GM12878 (cell line): ENCODE data around the gene ATG9A. TPM values are rescaled to one million over a fixed set of nuclear protein-coding genes. Genes with fewer than 3 reads are reported as not detected.

Source experiments
- ATAC-seq: fragments of 200-7000 bp; cut with Tn5 transposase; 3 replicates; pipeline ENCODE4 v1.9.1; 2020; ENCODE audit warnings: mild to moderate bottlenecking, moderate library complexity
- BruUV-seq: library from RNA; stranded (reverse); fragments of 400-500 nt; replicated peaks from 2 replicates; lab custom pipeline; 2021; lab: Mats Ljungman, UMichigan
- CTCF ChIA-PET: fragments of 300-600 bp; sonication (Branson Sonifier 250); formaldehyde crosslinking; extraction: SDS; loops from one replicate; lab custom pipeline; 2021; ENCODE audit warnings: inconsistent platforms; lab: Yijun Ruan, JAX
- POLR2A ChIA-PET: fragments of 350-600 bp; formaldehyde crosslinking; extraction: SDS; loops from one replicate; lab custom pipeline; 2021; ENCODE audit warnings: inconsistent platforms; lab: Charles Lee
- RAD21 ChIA-PET: fragments of 300-600 bp; sonication (Branson Sonifier 250); formaldehyde crosslinking; loops from one replicate; lab custom pipeline; 2023; ENCODE audit warnings: antibody characterized with exemption; ENCODE audit not compliant: unreplicated experiment; lab: Charles Lee
- SMC1A ChIA-PET: fragments of 300-600 bp; sonication (Branson Sonifier 250); formaldehyde crosslinking; loops from one replicate; lab custom pipeline; 2023; ENCODE audit not compliant: unreplicated experiment, uncharacterized antibody; lab: Charles Lee
- DNase-seq: peaks from one replicate; pipeline ENCODE4 v3.0.0-alpha.2; 2011; ENCODE audit warnings: low read depth, low spot score
- FAIRE-seq: peaks from 3 replicates; lab custom pipeline; 2011; peaks lifted over from hg19 to GRCh38; lab: Jason Lieb, UNC
- H2AFZ ChIP-seq: 2 replicates; pipeline ENCODE4 v1.6.0; 2011; ENCODE audit warnings: low read depth, low read length, control low read depth; ENCODE audit not compliant: control insufficient read depth
- H3K27ac ChIP-seq: 2 replicates; pipeline ENCODE4 v1.5.1; 2011; ENCODE audit warnings: control low read depth; ENCODE audit not compliant: control insufficient read depth, insufficient read depth
- H3K27me3 ChIP-seq, 2 experiments: replicated peaks in 1 of 2; 2 replicates each; pipeline versions ENCODE4 v1.6.0 to v1.6.1; 2011; ENCODE audit warnings: low read length in 1 of 2; ENCODE audit not compliant: control insufficient read depth in 2 of 2, insufficient read depth in 2 of 2
- H3K36me3 ChIP-seq, 2 experiments: 2 replicates each; pipeline ENCODE4 v1.5.1; 2011; ENCODE audit warnings: low read length in 1 of 2; ENCODE audit not compliant: control insufficient read depth in 2 of 2, insufficient read depth in 2 of 2
- H3K4me1 ChIP-seq: 2 replicates; pipeline ENCODE4 v1.6.1; 2011; ENCODE audit warnings: mild to moderate bottlenecking, low read length, moderate library complexity, mixed read lengths; ENCODE audit not compliant: control insufficient read depth, insufficient read depth
- H3K4me2 ChIP-seq: 2 replicates; pipeline ENCODE4 v1.6.0; 2011; ENCODE audit warnings: control low read depth; ENCODE audit not compliant: control insufficient read depth, insufficient read depth
- H3K4me3 ChIP-seq: fragments of 200-600 bp; sonication (generic); 2 replicates; pipeline ENCODE4 v1.5.1; 2016
- H3K79me2 ChIP-seq: 2 replicates; pipeline ENCODE4 v1.6.0; 2011; ENCODE audit warnings: low read length; ENCODE audit not compliant: control insufficient read depth, insufficient read depth
- H3K9ac ChIP-seq: 2 replicates; pipeline ENCODE4 v1.8.0; 2011; ENCODE audit warnings: low read length, control low read depth, mixed read lengths; ENCODE audit not compliant: control insufficient read depth, insufficient read depth
- H3K9me3 ChIP-seq: replicated peaks from 3 replicates; pipeline ENCODE4 v1.5.1; 2011; ENCODE audit warnings: mild to moderate bottlenecking, low read length; ENCODE audit not compliant: control insufficient read depth, insufficient read depth
- H4K20me1 ChIP-seq: 2 replicates; pipeline ENCODE4 v1.6.0; 2011; ENCODE audit not compliant: control insufficient read depth, insufficient read depth
- BCL11A ChIP-seq: IDR thresholded peaks from 2 replicates; pipeline ENCODE4 v1.6.1; 2011; ENCODE audit warnings: low read depth, low read length
- BMI1 ChIP-seq: fragments of 450-650 bp; IDR thresholded peaks from 2 replicates; pipeline ENCODE4 v1.6.1; 2016; ENCODE audit warnings: mild to moderate bottlenecking, moderate library complexity, borderline replicate concordance
- CBFB ChIP-seq: IDR thresholded peaks from 2 replicates; pipeline ENCODE4 v1.6.1; 2016; ENCODE audit warnings: antibody characterized with exemption, low read depth
- HDAC6 ChIP-seq: fragments of 200-600 bp; sonication (generic); IDR thresholded peaks from one replicate; pipeline ENCODE4 v1.8.0; 2017; ENCODE audit warnings: antibody characterized with exemption; ENCODE audit not compliant: unreplicated experiment
- PML ChIP-seq: IDR thresholded peaks from 2 replicates; pipeline ENCODE4 v1.6.1; 2012; ENCODE audit warnings: low read length, inconsistent platforms
- SMC3 ChIP-seq: IDR thresholded peaks from 2 replicates; pipeline ENCODE4 v1.6.1; 2011; ENCODE audit warnings: low read length, improper control_type of control experiment, borderline replicate concordance
- TAF1 ChIP-seq: IDR thresholded peaks from 2 replicates; pipeline ENCODE4 v1.6.1; 2011; ENCODE audit warnings: mild to moderate bottlenecking, low read depth, low read length, borderline replicate concordance
- TARDBP ChIP-seq: IDR thresholded peaks from 2 replicates; pipeline ENCODE4 v1.6.1; 2016; ENCODE audit warnings: borderline replicate concordance
- WGBS: methylation state at CpG from one replicate; pipeline ENCODE4 v1.1.6; 2016; ENCODE audit warnings: low lambda C conversion rate; ENCODE audit not compliant: insufficient replicate concordance, insufficient coverage; ENCODE audit errors: missing lambda C conversion rate; 5-methylcytosine and 5-hydroxymethylcytosine counted together
- in situ Hi-C: fragments of 300-500 bp; cut with MboI; formaldehyde crosslinking; loops from 9 replicates; pipeline ENCODE4 v1.14.3; 2018; ENCODE audit warnings: mixed read lengths
- intact Hi-C: fragments of 100-400 bp; cut with micrococcal nuclease; formaldehyde crosslinking; loops from one replicate; pipeline ENCODE4 v1.14.2; 2022; ENCODE audit not compliant: unreplicated experiment
- polyA plus RNA-seq, 11 experiments: library from polyadenylated mRNA; depleted of rRNA in 4 of 11; unstranded in 6 of 11; stranded (reverse) in 5 of 11; fragments of >200 nt; fragmentation: Nextera tagmentation in 4 of 11; fragmentation: Illumina TruSeq in 1 of 11; extraction: Ambion mirVana in 4 of 11; extraction: Trizol in 1 of 11; gene quantifications; 1 replicate in 1 of 11; 2 replicates in 10 of 11; pipeline versions ENCODE4 v1.2.1 to v1.2.3, GENCODE V29; 2011 to 2016; ENCODE audit warnings: inconsistent platforms in 2 of 11, missing spikeins in 2 of 11, low read depth in 1 of 11
- total RNA-seq, 4 experiments: library from RNA; depleted of rRNA in 3 of 4; stranded (reverse); fragments of >200 nt in 3 of 4; fragmentation: Illumina TruSeq in 1 of 4; extraction: Trizol in 1 of 4; gene quantifications; 2 replicates each; pipeline versions ENCODE4 v1.2.1 to v1.2.3, GENCODE V29; 2013 to 2021

The ATG9A gene
- total and polyA plus RNA-seq, 10 of the 15 experiments (the other 5 are each of a cell fraction or from before 2014, with no cell fraction given): 0.16 to 37.5 (median 14.6) TPM; not detected in 1

DNA sequence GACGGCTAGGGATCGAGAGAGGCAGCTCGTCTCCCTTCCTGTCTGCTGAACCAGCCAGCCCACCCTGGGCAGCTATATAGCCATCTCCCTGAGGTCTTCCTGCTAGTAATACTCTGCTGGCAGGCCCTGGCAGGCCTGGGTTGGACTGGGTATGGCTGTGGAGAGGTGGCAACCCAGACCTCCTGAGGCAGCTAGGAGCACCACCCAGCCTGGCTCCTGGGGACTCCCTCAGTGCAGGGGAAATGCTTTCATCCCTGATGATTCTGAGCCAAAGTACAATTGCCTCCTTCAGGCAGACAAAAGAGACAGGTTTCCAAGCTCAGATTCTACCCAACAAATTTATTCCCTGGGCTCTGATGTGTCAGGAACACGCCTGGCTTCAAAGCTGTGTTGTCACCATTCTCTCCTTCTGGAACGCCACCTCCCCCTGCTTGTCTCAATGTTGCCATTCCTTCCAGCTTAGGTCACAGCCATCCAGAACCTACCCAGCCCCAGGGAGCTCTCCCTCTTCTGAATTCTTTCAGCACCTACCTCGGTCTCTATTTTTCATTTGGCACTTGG is 45.0 kb upstream of the ATG9A start (continued):
- TF ChIP-seq PML (no peak), SMC3 (no peak)

DNA sequence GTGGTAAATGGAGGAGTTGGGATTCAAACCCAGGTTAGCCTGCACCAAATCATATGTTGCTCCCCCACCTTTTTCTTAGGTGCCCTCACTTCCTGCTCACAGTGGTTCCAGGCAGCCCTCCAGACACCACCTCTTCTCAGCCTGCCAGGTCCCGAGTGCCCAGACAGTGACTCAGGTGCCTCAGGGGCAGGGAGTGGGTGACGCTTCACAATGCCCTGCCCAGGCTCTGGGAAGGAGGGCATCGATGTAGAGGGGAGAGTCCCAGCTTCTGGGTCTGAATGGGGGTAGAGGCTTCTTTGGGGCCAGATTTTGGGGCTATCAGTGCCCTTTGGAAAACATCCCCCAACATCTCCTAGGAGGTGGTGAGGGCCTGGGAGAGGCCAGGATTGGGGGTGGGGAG is 44.5 kb upstream of the ATG9A start:
- RAD21 ChIA-PET: interaction anchor here (0.7 to 2.2 kb wide), 3 partner anchors 20 to 25 kb away, joined by 3 to 10 read pairs (median 8); partner anchors contain the start of gene TUBA4A

DNA sequence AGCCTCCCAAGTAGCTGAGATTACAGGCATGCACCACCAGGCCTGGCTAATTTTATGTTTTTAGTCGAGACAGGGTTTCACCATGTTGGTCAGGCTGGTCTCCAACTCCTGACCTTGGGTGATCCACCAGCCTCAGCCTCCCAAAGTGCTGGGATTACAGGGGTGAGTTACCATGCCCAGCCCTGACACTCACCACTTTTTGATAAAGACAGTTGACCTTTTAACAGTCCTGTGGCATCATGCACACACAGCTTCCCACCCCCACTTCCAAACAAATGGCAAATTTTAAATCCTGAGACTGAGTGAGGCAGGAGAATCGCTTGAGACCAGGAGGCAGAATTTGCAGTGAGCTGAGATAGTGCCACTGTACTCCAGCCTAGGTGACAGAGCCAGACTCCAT is 43.6 kb upstream of the ATG9A start:
- H3K4me2 ChIP-seq: no peak overlapping the region
- SMC1A ChIA-PET: interaction anchor here (8.3 kb wide), 1 partner anchor 21 kb away, joined by 98 read pairs; the partner anchor contains the start of genes TUBA4A and TUBA4B
- TF ChIP-seq HDAC6 (no peak), BCL11A (no peak), TARDBP (no peak)
- H3K4me1 ChIP-seq: peaks cover 6% of the 10 kb centered on the region
- CTCF ChIA-PET: interaction anchor here (1.0 to 13.5 kb wide), 2 partner anchors 18 to 20 kb away, joined by 4 to 257 read pairs; no protein-coding TSS in a partner anchor
- FAIRE-seq (no peak), DNase-seq (no peak), ATAC-seq (no peak)
- BruUV-seq: no TSS peak
- intact Hi-C loops (no loop called here), in situ Hi-C loops (no loop called here)
- H4K20me1 ChIP-seq: no peaks in the 10 kb centered on the region
- H3K4me3 ChIP-seq: no peak overlapping the region
- no peak overlapping the region for H2AFZ ChIP-seq
- no peak overlapping the region for H3K9ac ChIP-seq
- no peak overlapping the region for H3K27ac ChIP-seq
- H3K27me3 ChIP-seq: no peaks in the 10 kb centered on the region
- no peaks in the 10 kb centered on the region for H3K9me3 ChIP-seq
- 46% methylated on average over 2 of the region's 2 CpGs for WGBS
- RAD21 ChIA-PET: no interaction called here
- POLR2A ChIA-PET: interaction anchor here (0.6 to 2.1 kb wide), 2 partner anchors 18 to 19 kb away, joined by 7 to 9 read pairs; partner anchors contain the start of gene TUBA4A
- H3K79me2 ChIP-seq: no peaks in the 10 kb centered on the region
- H3K36me3 ChIP-seq: no peaks in the 10 kb centered on the region

More for the DNA sequence above, 44.5 kb upstream of the ATG9A start:
- Histone ChIP-seq H3K4me2 (no peak overlapping the region), H3K27me3 (no peaks in the 10 kb centered on the region), H3K4me3 (no peak overlapping the region), H3K4me1 (peaks cover 15% of the 10 kb centered on the region), H3K27ac (no peak overlapping the region), H4K20me1 (no peaks in the 10 kb centered on the region), H3K79me2 (no peaks in the 10 kb centered on the region), H2AFZ (no peak overlapping the region), H3K9me3 (no peaks in the 10 kb centered on the region), H3K9ac (no peak overlapping the region), H3K36me3 (no peaks in the 10 kb centered on the region)
- 49% methylated on average over 3 of the region's 3 CpGs for whole genome bisulfite sequencing
- in situ Hi-C loops: no loop called here
- intact Hi-C loops: no loop called here
- BruUV-seq: no TSS peak
- TF ChIP-seq CBFB (no peak), TAF1 (no peak), BMI1 (no peak)
- POLR2A ChIA-PET: interaction anchor here (0.7 to 2.1 kb wide), 5 partner anchors 19 to 34 kb away, joined by 4 to 9 read pairs (median 5); partner anchors contain the start of gene TUBA4B
- ATAC-seq (no peak), FAIRE-seq (no peak), DNase-seq (no peak)
- CTCF ChIA-PET: interaction anchor here (0.9 to 13.5 kb wide), 8 partner anchors 17 to 114 kb away, joined by 3 to 257 read pairs (median 4); partner anchors contain the start of gene TUBA4A
- SMC1A ChIA-PET: interaction anchor here (1.0 to 8.3 kb wide), 5 partner anchors 20 to 98 kb away, joined by 3 to 98 read pairs (median 6); partner anchors contain the start of genes TUBA4A and TUBA4B
